Right lobe of liver (tissue), 6 donors: ENCODE results near the gene RNF26. TPM values are rescaled to one million over a fixed set of nuclear protein-coding genes. Genes with fewer than 3 reads are reported as not detected.

Source experiments
- ATAC-seq, 4 donors: fragments of 200-7000 bp; cut with Tn5 transposase; one replicate each; pipeline ENCODE4 v1.9.1; 2020; ENCODE audit warnings: mild to moderate bottlenecking in 4 of 4, moderate library complexity in 4 of 4
- DNase-seq, 3 donors: peaks; one replicate each; pipeline ENCODE4 v3.0.0-alpha.2; 2020
- H3K27ac ChIP-seq, 3 donors: fragments of 200-600 bp; one replicate each; pipeline ENCODE4 v1.8.0; 2022
- H3K27me3 ChIP-seq, 2 donors: fragments of 200-600 bp; one replicate each; pipeline ENCODE4 v1.8.0; 2022
- H3K36me3 ChIP-seq, 4 donors: fragments of 200-600 bp; sonication (generic) in 1 of 4; one replicate each; pipeline versions ENCODE4 v1.5.1 to v1.8.0; 2017 to 2022; ENCODE audit warnings: control low read depth in 1 of 4
- H3K4me1 ChIP-seq, 4 donors: fragments of 200-600 bp; sonication (generic) in 1 of 4; one replicate each; pipeline versions ENCODE4 v1.5.1 to v1.8.0; 2017 to 2022; ENCODE audit warnings: control low read depth in 1 of 4
- H3K4me3 ChIP-seq, 3 donors: fragments of 200-600 bp; one replicate each; pipeline ENCODE4 v1.8.0; 2022
- H3K9me3 ChIP-seq, 4 donors: fragments of 200-600 bp; sonication (generic) in 1 of 4; one replicate each; pipeline versions ENCODE4 v1.5.1 to v1.8.0; 2017 to 2022; ENCODE audit warnings: control low read depth in 1 of 4
- CTCF ChIP-seq, 4 donors: fragments of 200-600 bp in 3 of 4; fragments of 450-650 bp in 1 of 4; IDR thresholded peaks; one replicate each; pipeline versions ENCODE4 v1.5.1 to v1.8.0; 2016 to 2022; ENCODE audit warnings: antibody characterized with exemption in 4 of 4, mild to moderate bottlenecking in 2 of 4
- POLR2A ChIP-seq: fragments of 450-650 bp; IDR thresholded peaks from one replicate; pipeline ENCODE4 v1.6.1; 2017; ENCODE audit warnings: antibody characterized with exemption, mild to moderate bottlenecking
- WGBS: methylation state at CpG from one replicate; pipeline ENCODE4 v1.1.6; 2018; ENCODE audit warnings: low coverage, low lambda C conversion rate; ENCODE audit not compliant: insufficient coverage; ENCODE audit errors: missing lambda C conversion rate; 5-methylcytosine and 5-hydroxymethylcytosine counted together
- intact Hi-C, 2 donors: fragments of 100-400 bp; cut with DNase I; formaldehyde crosslinking; loops; one replicate each; pipeline versions ENCODE4 v1.11.2 to v1.14.1; 2022
- total RNA-seq, 6 experiments: library from RNA; depleted of rRNA in 2 of 6; stranded (reverse); fragments of >200 nt in 2 of 6; fragmentation: NEBNext Ultra II Directional in 3 of 6; extraction: Animal tissue kit (Norgen Biotek cat#: 25700) in 3 of 6; gene quantifications; one replicate each; pipeline versions ENCODE4 v1.1.0 to v1.2.4, GENCODE V29; 2016 to 2023
- donor health status: DM: no; HTN: yes; CAD: no.
- donor health status: DM: no; HTN: no; CAD: no.
- donor health status: DM: no; HTN: no; CAD: no.
- donor health status: DM: no; HTN: yes; CAD: no.
- donor health status: DM: no; HTN: yes; CAD: no.

RNF26 gene
- total RNA-seq, 6 experiments from 2014 or later, result 12.9 to 18.1 (median 15.1) TPM

GRCh38 chr11:119300198-119300964 lies 33.9 kb upstream of the RNF26 start:
- Histone ChIP-seq H3K4me1 (peaks cover 0 to 25% (median 7%) of the 10 kb centered on the region in 4 donors), H3K9me3 (no peaks in the 10 kb centered on the region), H3K27ac (no peak overlapping the region), H3K36me3 (peaks cover 0 to 29% (median 8%) of the 10 kb centered on the region in 4 donors), H3K4me3 (no peak overlapping the region), H3K27me3 (no peaks in the 10 kb centered on the region)
- intact Hi-C loops, result no loop called here
- ATAC-seq, result no peak
- TF ChIP-seq CTCF (IDR thresholded peaks at IDR 0.05) (no peak), POLR2A (no peak)
- 97% methylated on average over 3 of the region's 3 CpGs for WGBS
- DNase-seq, result no peak

GRCh38 chr11:119303227-119303718 lies 31.1 kb upstream of the RNF26 start:
- no peak overlapping the region for H3K4me3 ChIP-seq
- peaks cover 0 to 21% (median 4%) of the 10 kb centered on the region in 4 donors for H3K36me3 ChIP-seq
- intact Hi-C loops, result no loop called here
- DNase-seq, result no peak
- no peak overlapping the region for H3K27ac ChIP-seq
- peaks cover 0 to 5% (median 1%) of the 10 kb centered on the region in 4 donors for H3K4me1 ChIP-seq
- WGBS, result 91% methylated on average over 3 of the region's 5 CpGs
- no peaks in the 10 kb centered on the region for H3K9me3 ChIP-seq
- ATAC-seq, result peak in 2 of 4 donors; percentile 33 to 61
- no peak for TF ChIP-seq CTCF (IDR thresholded peaks at IDR 0.05)
- no peaks in the 10 kb centered on the region for H3K27me3 ChIP-seq

- ATAC-seq (no peak), DNase-seq (no peak)
- TF ChIP-seq POLR2A (no peak), CTCF (IDR thresholded peaks at IDR 0.05) (no peak)
- intact Hi-C loops, result no loop called here
- WGBS, result 93% methylated on average over 3 of the region's 7 CpGs
- H3K4me3 ChIP-seq, result no peak overlapping the region
- no peaks in the 10 kb centered on the region for H3K4me1 ChIP-seq
- H3K27me3 ChIP-seq, result no peaks in the 10 kb centered on the region
- no peak overlapping the region for H3K27ac ChIP-seq
- no peaks in the 10 kb centered on the region for H3K9me3 ChIP-seq
- H3K36me3 ChIP-seq, result peaks cover 0 to 7% (median 0%) of the 10 kb centered on the region in 4 donors
These were observed 28.6 kb upstream of the RNF26 start for GRCh38 chr11:119305556-119306372.

GRCh38 chr11:119306373-119306890 lies 27.9 kb upstream of the RNF26 start:
- H3K9me3 ChIP-seq, result no peaks in the 10 kb centered on the region
- TF ChIP-seq POLR2A, result no peak
- no peak overlapping the region for H3K4me3 ChIP-seq
- peak; percentile 33 to 60 (median 42) for ATAC-seq
- intact Hi-C loops, result no loop called here
- H3K27me3 ChIP-seq, result no peaks in the 10 kb centered on the region
- no peaks in the 10 kb centered on the region for H3K4me1 ChIP-seq
- peaks cover 0 to 6% (median 0%) of the 10 kb centered on the region in 4 donors for H3K36me3 ChIP-seq
- 53% methylated on average over 2 of the region's 5 CpGs for WGBS
- no peak overlapping the region for H3K27ac ChIP-seq
- DNase-seq, result no peak
